ENCODE results near the gene LRP1-AS.
A peak's percentile ranks its signal among the peaks of the same experiment; 100 is the strongest.
"Not testable (repeated sequence)": the region's sequence is repeated elsewhere in the genome, so short reads cannot be mapped to it uniquely, and the experiment has no call there.

Gene LRP1-AS

GRCh38 chr12:57127101-57127725, 20.2 kb downstream of the LRP1-AS start:
- peaks cover 4% of the 10 kb centered on the region for H3K27me3 ChIP-seq (replicated peaks; ENCODE audit: control insufficient read depth, insufficient read depth, low read length)
- DNase-seq (ENCODE audit: extremely low read depth, insufficient read length), result peak; percentile 41
- no peaks in the 10 kb centered on the region for H3K36me3 ChIP-seq (ENCODE audit: control insufficient read depth, insufficient read depth, low read length)
- TF ChIP-seq, protein P1, sequence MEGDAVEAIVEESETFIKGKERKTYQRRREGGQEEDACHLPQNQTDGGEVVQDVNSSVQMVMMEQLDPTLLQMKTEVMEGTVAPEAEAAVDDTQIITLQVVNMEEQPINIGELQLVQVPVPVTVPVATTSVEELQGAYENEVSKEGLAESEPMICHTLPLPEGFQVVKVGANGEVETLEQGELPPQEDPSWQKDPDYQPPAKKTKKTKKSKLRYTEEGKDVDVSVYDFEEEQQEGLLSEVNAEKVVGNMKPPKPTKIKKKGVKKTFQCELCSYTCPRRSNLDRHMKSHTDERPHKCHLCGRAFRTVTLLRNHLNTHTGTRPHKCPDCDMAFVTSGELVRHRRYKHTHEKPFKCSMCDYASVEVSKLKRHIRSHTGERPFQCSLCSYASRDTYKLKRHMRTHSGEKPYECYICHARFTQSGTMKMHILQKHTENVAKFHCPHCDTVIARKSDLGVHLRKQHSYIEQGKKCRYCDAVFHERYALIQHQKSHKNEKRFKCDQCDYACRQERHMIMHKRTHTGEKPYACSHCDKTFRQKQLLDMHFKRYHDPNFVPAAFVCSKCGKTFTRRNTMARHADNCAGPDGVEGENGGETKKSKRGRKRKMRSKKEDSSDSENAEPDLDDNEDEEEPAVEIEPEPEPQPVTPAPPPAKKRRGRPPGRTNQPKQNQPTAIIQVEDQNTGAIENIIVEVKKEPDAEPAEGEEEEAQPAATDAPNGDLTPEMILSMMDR (IDR thresholded peaks at IDR 0.05; ENCODE audit: insufficient read depth, low read length, poor library complexity, severe bottlenecking), result peak; percentile 52
- peak overlapping the region; percentile 61 for H3K4me3 ChIP-seq (replicated peaks; ENCODE audit: low read depth, low read length)

DNA sequence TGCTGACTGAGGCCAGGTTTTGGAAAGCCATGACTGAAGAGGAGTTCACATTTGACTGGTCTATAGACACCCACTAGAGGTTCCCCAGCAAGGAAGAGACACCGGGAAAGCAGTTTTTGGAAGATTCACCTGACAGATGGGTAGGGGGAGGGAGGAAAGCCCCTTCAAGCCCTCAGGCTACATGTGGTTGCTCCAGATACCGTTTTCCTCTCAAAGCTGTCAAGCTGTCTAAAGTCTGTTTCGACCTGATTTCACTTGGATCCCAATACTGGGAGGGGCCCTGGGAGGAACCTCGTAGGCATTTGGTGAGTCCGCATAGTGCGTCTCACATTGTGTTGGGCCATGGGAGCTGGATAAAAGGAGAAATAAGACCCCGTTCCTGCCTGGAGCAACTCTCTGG, 20.9 kb downstream of the LRP1-AS start:
- H3K27me3 ChIP-seq (replicated peaks; ENCODE audit: control insufficient read depth, insufficient read depth, low read length), result peaks cover 4% of the 10 kb centered on the region
- DNase-seq (ENCODE audit: extremely low read depth, insufficient read length), result no peak
- no peak overlapping the region for H3K4me3 ChIP-seq (replicated peaks; ENCODE audit: low read depth, low read length)
- TF ChIP-seq, protein P1 (IDR thresholded peaks at IDR 0.05; ENCODE audit: insufficient read depth, low read length, poor library complexity, severe bottlenecking), result no peak
- no peaks in the 10 kb centered on the region for H3K36me3 ChIP-seq (ENCODE audit: control insufficient read depth, insufficient read depth, low read length)

GRCh38 chr12:57126061-57126460, 21.4 kb downstream of the LRP1-AS start:
- no peak for DNase-seq (ENCODE audit: extremely low read depth, insufficient read length)
- TF ChIP-seq, protein P1 (IDR thresholded peaks at IDR 0.05; ENCODE audit: insufficient read depth, low read length, poor library complexity, severe bottlenecking), result no peak
- H3K27me3 ChIP-seq (replicated peaks; ENCODE audit: control insufficient read depth, insufficient read depth, low read length), result peaks cover 4% of the 10 kb centered on the region
- H3K4me3 ChIP-seq (replicated peaks; ENCODE audit: low read depth, low read length), result no peak overlapping the region
- no peaks in the 10 kb centered on the region for H3K36me3 ChIP-seq (ENCODE audit: control insufficient read depth, insufficient read depth, low read length)

DNA sequence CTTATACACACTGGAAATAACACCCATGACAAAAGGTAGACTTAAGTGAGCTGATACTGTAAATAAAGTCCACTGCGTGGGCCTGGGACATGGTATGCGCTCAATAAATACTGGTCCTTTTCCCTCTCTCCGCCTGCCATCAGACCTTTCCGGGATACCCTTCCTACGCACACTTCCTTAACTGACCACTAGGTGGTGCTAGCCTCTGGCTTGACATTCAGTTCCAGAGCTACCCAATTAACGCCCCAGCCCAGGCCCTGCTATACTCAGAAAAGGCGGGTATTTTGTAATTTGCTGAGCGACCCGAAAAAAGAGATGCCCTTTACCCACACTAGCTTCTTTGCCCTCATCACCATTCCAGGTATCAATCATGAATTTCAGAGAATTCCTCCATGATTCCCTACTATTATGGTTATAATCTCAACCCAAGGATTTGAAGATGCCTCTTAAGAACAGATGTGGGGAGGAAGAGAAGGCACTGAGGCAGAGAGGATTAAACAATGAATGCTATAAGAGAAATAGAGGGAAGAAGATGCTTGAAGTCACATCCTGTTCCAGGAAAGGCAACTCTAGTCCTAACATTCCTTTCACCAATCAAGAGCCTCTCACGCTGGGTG, 23.1 kb downstream of the LRP1-AS start:
- H3K36me3 ChIP-seq (ENCODE audit: control insufficient read depth, insufficient read depth, low read length), result no peaks in the 10 kb centered on the region
- no peak for DNase-seq (ENCODE audit: extremely low read depth, insufficient read length)
- TF ChIP-seq, protein P1 (IDR thresholded peaks at IDR 0.05; ENCODE audit: insufficient read depth, low read length, poor library complexity, severe bottlenecking), result peak; percentile 94
- H3K4me3 ChIP-seq (replicated peaks; ENCODE audit: low read depth, low read length), result no peak overlapping the region
- peaks cover 4% of the 10 kb centered on the region for H3K27me3 ChIP-seq (replicated peaks; ENCODE audit: control insufficient read depth, insufficient read depth, low read length)

DNA sequence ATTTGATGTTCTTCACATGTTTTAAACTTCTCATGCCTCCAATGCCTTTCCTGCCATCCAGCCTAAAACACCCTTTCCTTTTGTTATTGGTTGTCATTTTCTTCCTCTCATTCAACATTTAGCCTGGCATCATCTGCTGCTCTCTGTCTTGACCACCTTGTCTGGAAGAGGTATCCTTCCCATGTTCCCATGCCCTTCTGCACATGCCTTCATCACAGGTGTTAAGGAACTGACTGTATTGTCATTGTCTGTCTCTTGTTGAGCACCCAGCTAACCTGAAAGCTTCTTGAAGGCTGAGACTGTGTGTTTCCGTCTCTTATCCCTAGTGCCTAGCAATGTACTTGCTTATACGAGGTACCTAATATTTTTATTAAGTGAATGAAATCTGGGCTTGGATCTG, 23.6 kb downstream of the LRP1-AS start:
- TF ChIP-seq, protein P1 (IDR thresholded peaks at IDR 0.05; ENCODE audit: insufficient read depth, low read length, poor library complexity, severe bottlenecking), result no peak
- no peak for DNase-seq (ENCODE audit: extremely low read depth, insufficient read length)
- Histone ChIP-seq H3K27me3 (replicated peaks; ENCODE audit: control insufficient read depth, insufficient read depth, low read length) (peaks cover 4% of the 10 kb centered on the region), H3K4me3 (replicated peaks; ENCODE audit: low read depth, low read length) (no peak overlapping the region), H3K36me3 (ENCODE audit: control insufficient read depth, insufficient read depth, low read length) (no peaks in the 10 kb centered on the region)

GRCh38 chr12:57120718-57121117, 26.7 kb downstream of the LRP1-AS start:
- not testable (repeated sequence) for H3K36me3 ChIP-seq (ENCODE audit: control insufficient read depth, insufficient read depth, low read length); H3K27me3 ChIP-seq (replicated peaks; ENCODE audit: control insufficient read depth, insufficient read depth, low read length); H3K4me3 ChIP-seq (replicated peaks; ENCODE audit: low read depth, low read length); DNase-seq (ENCODE audit: extremely low read depth, insufficient read length)

All from GM06990 (cell line).